Uterus (tissue), 4 donors: ENCODE results near the gene ZNF770. TPM values are rescaled to one million over a fixed set of nuclear protein-coding genes. Genes with fewer than 3 reads are reported as not detected.

Experiments used
- total RNA-seq, 4 donors: library from RNA; depleted of rRNA in 3 of 4; stranded (reverse); fragments of >200 nt in 3 of 4; gene quantifications; one replicate each; pipeline versions ENCODE4 v1.1.0 to v1.2.4, GENCODE V29; 2014 to 2023
- donor health status: DM: yes; HTN: yes; CAD: no.

The ZNF770 gene
- total RNA-seq, 4 donors from 2014 or later = 18.4 to 86.1 (median 33.4) TPM

Other genes starting within 250 kb of the ZNF770 start
- gene GJD2, start 233.3 kb downstream of the ZNF770 start, total RNA-seq = under 1 TPM in 1 of 4 donors, not detected in 3; 0.14 TPM
- 1 to 10 TPM in 3 of 4 donors, not detected in 1; 1.0 to 3.0 (median 2.4) TPM for gene ACTC1, start 192.7 kb downstream of the ZNF770 start, total RNA-seq
- gene AQR, start 18.5 kb downstream of the ZNF770 start, total RNA-seq = 10 to 100 TPM; 13.1 to 52.7 (median 33.3) TPM
- gene NANOGP8, start 97.0 kb upstream of the ZNF770 start, total RNA-seq = 1 to 10 TPM in 1 of 4 donors, not detected in 3; 2.8 TPM